Muscle of leg (tissue), 9 donors: ENCODE measurements around the gene CAMKK2. TPM values are rescaled to one million over a fixed set of nuclear protein-coding genes. Genes with fewer than 3 reads are reported as not detected.

Source experiments
- polyA plus RNA-seq, 8 donors: library from polyadenylated mRNA; unstranded; fragments of 120-200 nt; gene quantifications; one replicate each; pipeline versions ENCODE4 v1.2.1 to v1.2.3, GENCODE V29; 2013; ENCODE audit warnings: inconsistent platforms in 1 of 8, low replicate concordance in 1 of 8; ENCODE audit not compliant: insufficient read length in 8 of 8, insufficient read depth in 1 of 8
- total RNA-seq: library from RNA; stranded (reverse); fragments of 120-200 nt; gene quantifications from one replicate; pipeline ENCODE4 v1.2.4, GENCODE V29; 2013

Gene CAMKK2
- total and polyA plus RNA-seq, 9 donors, result 12.1 to 29.5 (median 23.2) TPM

Other genes starting within 250 kb of the CAMKK2 start
- gene P2RX7, start 163.8 kb downstream of the CAMKK2 start, total RNA-seq, result 1.6 TPM
- gene P2RX7, start 163.8 kb downstream of the CAMKK2 start, polyA plus RNA-seq, result 1 to 10 TPM in 6 of 8 donors, under 1 TPM in 2; 0.78 to 2.5 (median 1.2) TPM
- gene P2RX4, start 86.6 kb downstream of the CAMKK2 start, total RNA-seq, result 12.1 TPM
- gene P2RX4, start 86.6 kb downstream of the CAMKK2 start, polyA plus RNA-seq, result 10 to 100 TPM in 6 of 8 donors, 1 to 10 TPM in 2; 9.7 to 16.2 (median 13.4) TPM
- gene ANAPC5, start 55.7 kb upstream of the CAMKK2 start, total RNA-seq, result 114 TPM
- 100 to 1,000 TPM in 5 of 8 donors, 10 to 100 TPM in 3; 93.3 to 109 (median 104) TPM for gene ANAPC5, start 55.7 kb upstream of the CAMKK2 start, polyA plus RNA-seq
- 33.7 TPM for gene RNF34, start 103.4 kb upstream of the CAMKK2 start, total RNA-seq
- 10 to 100 TPM; 24.0 to 30.9 (median 27.5) TPM for gene RNF34, start 103.4 kb upstream of the CAMKK2 start, polyA plus RNA-seq